Kidney (tissue), 14 donors: ENCODE data around the gene DBP. TPM values are rescaled to one million over a fixed set of nuclear protein-coding genes. Genes with fewer than 3 reads are reported as not detected.
A peak's percentile ranks its signal among the peaks of the same experiment; 100 is the strongest.

Experiments used
- DNase-seq, 5 donors: peaks; one replicate each; pipeline ENCODE4 v3.0.0-alpha.2; 2013 to 2020
- FAIRE-seq: peaks from 2 replicates; lab custom pipeline; 2012; peaks lifted over from hg19 to GRCh38; lab: Jason Lieb, UNC
- H3K27ac ChIP-seq, 2 donors: one replicate each; pipeline ENCODE4 v1.7.0; 2013; ENCODE audit warnings: low read depth in 2 of 2, low read length in 2 of 2, inconsistent platforms in 1 of 2
- H3K27me3 ChIP-seq: one replicate; pipeline ENCODE4 v1.7.1; 2013; ENCODE audit warnings: low read length, inconsistent platforms; ENCODE audit not compliant: control insufficient read depth, insufficient read depth
- H3K36me3 ChIP-seq, 3 donors: one replicate each; pipeline versions ENCODE4 v1.7.0 to v1.7.1; 2013; ENCODE audit warnings: low read length in 3 of 3, control low read depth in 1 of 3, inconsistent platforms in 1 of 3; ENCODE audit not compliant: insufficient read depth in 3 of 3, control insufficient read depth in 2 of 3
- H3K4me1 ChIP-seq, 3 donors: one replicate each; pipeline versions ENCODE4 v1.7.0 to v1.7.1; 2013; ENCODE audit warnings: low read length in 3 of 3, inconsistent platforms in 1 of 3, low read depth in 1 of 3; ENCODE audit not compliant: control insufficient read depth in 2 of 3, insufficient read depth in 2 of 3
- H3K4me3 ChIP-seq, 3 donors: one replicate each; pipeline versions ENCODE4 v1.7.0 to v1.8.1; 2013; ENCODE audit warnings: low read length in 3 of 3, control low read depth in 1 of 3, inconsistent platforms in 1 of 3
- H3K9ac ChIP-seq, 3 donors: one replicate each; pipeline versions ENCODE4 v1.7.0 to v1.7.1; 2013; ENCODE audit warnings: low read length in 3 of 3, control low read depth in 1 of 3, inconsistent platforms in 1 of 3
- H3K9me3 ChIP-seq, 3 donors: one replicate each; pipeline versions ENCODE4 v1.7.0 to v1.7.1; 2013; ENCODE audit warnings: low read length in 3 of 3, control low read depth in 1 of 3, inconsistent platforms in 1 of 3; ENCODE audit not compliant: control insufficient read depth in 2 of 3, insufficient read depth in 1 of 3
- intact Hi-C: fragments of 100-400 bp; cut with DNase I; formaldehyde crosslinking; loops from one replicate; pipeline ENCODE4 v1.11.1; 2022
- polyA plus RNA-seq: library from polyadenylated mRNA; stranded (reverse); fragments of 350-450 nt; fragmentation: Illumina TruSeq; extraction: RNeasy Lipid Tissue Mini Kit (QIAGEN cat#74804); gene quantifications from one replicate; pipeline ENCODE4 v1.2.3, GENCODE V29; 2014; ENCODE audit warnings: low read depth, low replicate concordance; ENCODE audit not compliant: insufficient read depth
- total RNA-seq: library from RNA; stranded (reverse); fragmentation: NEBNext Ultra II Directional; extraction: Animal tissue kit (Norgen Biotek cat#: 25700); gene quantifications from one replicate; pipeline ENCODE4 v1.2.1, GENCODE V29; 2021
- TF ChIP-seq, protein P1 (sequence below): IDR thresholded peaks from 3 replicates; pipeline ENCODE4 v1.5.1; 2012; ENCODE audit warnings: mild to moderate bottlenecking, moderate library complexity, borderline replicate concordance; ENCODE audit not compliant: insufficient read depth; ENCODE audit errors: extremely low read depth
- donor health status: control.
- donor health status: control.
- donor health status: control.
- donor health status: control.
- donor health status: control.
- donor health status: DM: yes; HTN: yes; CAD: no.
- donor health status: Normal renal cell carcinoma (clear cell type).

Gene DBP
- total and polyA plus RNA-seq, 2 donors from 2014 or later, result 14.5 to 20.4 TPM

DNA sequence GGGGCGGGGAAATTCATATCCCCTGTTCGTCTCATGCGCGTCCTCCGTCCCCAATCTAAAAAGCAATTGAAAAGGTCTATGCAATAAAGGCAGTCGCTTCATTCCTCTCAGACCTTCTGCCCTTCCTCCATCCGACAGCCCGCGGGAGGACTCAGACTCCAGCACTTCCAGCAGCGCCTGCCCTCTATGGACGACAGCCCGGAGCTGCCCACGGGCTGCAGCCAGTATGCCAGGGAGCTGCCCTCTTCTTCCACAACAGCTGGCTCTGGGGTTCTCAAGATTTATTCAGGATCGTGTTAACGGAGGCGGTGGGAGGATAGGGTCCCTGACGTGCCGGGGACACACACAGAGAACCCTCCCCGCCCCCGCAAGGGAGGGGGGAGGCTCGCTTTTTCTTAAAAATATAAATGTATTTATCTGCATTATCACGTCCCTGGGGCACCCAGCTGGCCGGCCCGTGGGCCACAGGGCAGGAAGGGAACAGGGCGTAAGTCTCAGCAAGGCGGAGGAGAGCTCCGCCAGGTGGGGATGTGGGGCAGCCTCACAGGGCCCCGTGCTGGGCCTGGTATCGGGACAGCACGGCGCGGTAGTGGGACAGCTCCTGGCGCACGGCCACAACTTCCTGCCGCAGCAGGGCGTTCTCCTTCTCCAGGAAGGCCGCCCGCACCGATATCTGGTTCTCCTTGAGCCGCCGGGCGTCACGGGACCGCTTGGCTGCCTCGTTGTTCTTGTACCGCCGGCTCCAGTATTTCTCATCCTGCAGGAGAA, 6.7 kb downstream of the DBP start:
- TF ChIP-seq, protein P1, sequence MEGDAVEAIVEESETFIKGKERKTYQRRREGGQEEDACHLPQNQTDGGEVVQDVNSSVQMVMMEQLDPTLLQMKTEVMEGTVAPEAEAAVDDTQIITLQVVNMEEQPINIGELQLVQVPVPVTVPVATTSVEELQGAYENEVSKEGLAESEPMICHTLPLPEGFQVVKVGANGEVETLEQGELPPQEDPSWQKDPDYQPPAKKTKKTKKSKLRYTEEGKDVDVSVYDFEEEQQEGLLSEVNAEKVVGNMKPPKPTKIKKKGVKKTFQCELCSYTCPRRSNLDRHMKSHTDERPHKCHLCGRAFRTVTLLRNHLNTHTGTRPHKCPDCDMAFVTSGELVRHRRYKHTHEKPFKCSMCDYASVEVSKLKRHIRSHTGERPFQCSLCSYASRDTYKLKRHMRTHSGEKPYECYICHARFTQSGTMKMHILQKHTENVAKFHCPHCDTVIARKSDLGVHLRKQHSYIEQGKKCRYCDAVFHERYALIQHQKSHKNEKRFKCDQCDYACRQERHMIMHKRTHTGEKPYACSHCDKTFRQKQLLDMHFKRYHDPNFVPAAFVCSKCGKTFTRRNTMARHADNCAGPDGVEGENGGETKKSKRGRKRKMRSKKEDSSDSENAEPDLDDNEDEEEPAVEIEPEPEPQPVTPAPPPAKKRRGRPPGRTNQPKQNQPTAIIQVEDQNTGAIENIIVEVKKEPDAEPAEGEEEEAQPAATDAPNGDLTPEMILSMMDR, result no peak
- Histone ChIP-seq H3K27ac (peak overlapping the region; percentile 43 to 51), H3K4me1 (peaks cover 4 to 31% (median 28%) of the 10 kb centered on the region in 3 donors), H3K27me3 (no peaks in the 10 kb centered on the region), H3K4me3 (no peak overlapping the region), H3K36me3 (peaks cover 0 to 6% (median 5%) of the 10 kb centered on the region in 3 donors), H3K9ac (no peak overlapping the region), H3K9me3 (no peaks in the 10 kb centered on the region)
- FAIRE-seq (no peak), DNase-seq (peak; percentile 68 to 92 (median 84))
- intact Hi-C loops, result no loop called here

DNA sequence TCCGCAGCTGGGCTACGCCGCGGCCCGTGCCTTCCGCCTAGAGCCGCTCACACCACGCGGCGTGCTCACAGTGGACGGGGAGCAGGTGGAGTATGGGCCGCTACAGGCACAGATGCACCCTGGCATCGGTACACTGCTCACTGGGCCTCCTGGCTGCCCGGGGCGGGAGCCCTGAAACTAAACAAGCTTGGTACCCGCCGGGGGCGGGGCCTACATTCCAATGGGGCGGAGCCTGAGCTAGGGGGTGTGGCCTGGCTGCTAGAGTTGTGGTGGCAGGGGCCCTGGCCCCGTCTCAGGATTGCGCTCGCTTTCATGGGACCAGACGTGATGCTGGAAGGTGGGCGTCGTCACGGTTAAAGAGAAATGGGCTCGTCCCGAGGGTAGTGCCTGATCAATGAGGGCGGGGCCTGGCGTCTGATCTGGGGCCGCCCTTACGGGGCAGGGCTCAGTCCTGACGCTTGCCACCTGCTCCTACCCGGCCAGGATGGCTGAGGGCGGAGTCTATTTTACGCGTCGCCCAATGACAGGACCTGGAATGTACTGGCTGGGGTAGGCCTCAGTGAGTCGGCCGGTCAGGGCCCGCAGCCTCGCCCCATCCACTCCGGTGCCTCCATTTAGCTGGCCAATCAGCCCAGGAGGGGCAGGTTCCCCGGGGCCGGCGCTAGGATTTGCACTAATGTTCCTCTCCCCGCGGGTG, 7.4 kb downstream of the DBP start:
- H3K9me3 ChIP-seq, result no peaks in the 10 kb centered on the region
- TF ChIP-seq, protein P1, result no peak
- peak overlapping the region; percentile 43 to 48 for H3K27ac ChIP-seq
- H3K36me3 ChIP-seq, result peaks cover 0 to 6% (median 5%) of the 10 kb centered on the region in 3 donors
- peak; percentile 78 to 90 (median 86) for DNase-seq
- no peak overlapping the region for H3K4me3 ChIP-seq
- H3K27me3 ChIP-seq, result no peaks in the 10 kb centered on the region
- FAIRE-seq, result no peak
- no peak overlapping the region for H3K9ac ChIP-seq
- H3K4me1 ChIP-seq, result peaks cover 4 to 30% (median 22%) of the 10 kb centered on the region in 3 donors
- intact Hi-C loops, result no loop called here

DNA sequence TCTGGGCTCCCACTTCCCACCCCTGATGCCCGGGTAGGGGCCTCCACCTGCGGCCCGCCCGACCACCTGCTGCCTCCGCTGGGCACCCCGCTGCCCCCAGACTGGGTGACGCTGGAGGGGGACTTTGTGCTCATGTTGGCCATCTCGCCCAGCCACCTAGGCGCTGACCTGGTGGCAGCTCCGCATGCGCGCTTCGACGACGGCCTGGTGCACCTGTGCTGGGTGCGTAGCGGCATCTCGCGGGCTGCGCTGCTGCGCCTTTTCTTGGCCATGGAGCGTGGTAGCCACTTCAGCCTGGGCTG, 7.9 kb downstream of the DBP start:
- DNase-seq (peak in 1 of 5 donors; percentile 80), FAIRE-seq (no peak)
- no peaks in the 10 kb centered on the region for H3K27me3 ChIP-seq
- TF ChIP-seq, protein P1, result no peak
- no peaks in the 10 kb centered on the region for H3K9me3 ChIP-seq
- H3K4me1 ChIP-seq, result peaks cover 3 to 30% (median 20%) of the 10 kb centered on the region in 3 donors
- intact Hi-C loops, result no loop called here
- no peak overlapping the region for H3K9ac ChIP-seq
- no peak overlapping the region for H3K27ac ChIP-seq
- peaks cover 0 to 6% (median 5%) of the 10 kb centered on the region in 3 donors for H3K36me3 ChIP-seq
- H3K4me3 ChIP-seq, result no peak overlapping the region
